Testis (tissue), 3 donors: ENCODE data around the gene UCMA. TPM values are rescaled to one million over a fixed set of nuclear protein-coding genes. Genes with fewer than 3 reads are reported as not detected.
"Not testable (repeated sequence)": the region's sequence is repeated elsewhere in the genome, so short reads cannot be mapped to it uniquely, and the experiment has no call there.

ENCODE experiments used
- DNase-seq: peaks from one replicate; pipeline ENCODE4 v3.0.0-alpha.2; 2019
- H3K27ac ChIP-seq, 2 donors: fragments of 200-600 bp; sonication (generic); one replicate each; pipeline ENCODE4 v1.5.1; 2019
- H3K27me3 ChIP-seq: fragments of 200-600 bp; sonication (generic); one replicate; pipeline ENCODE4 v1.5.1; 2019
- H3K36me3 ChIP-seq: fragments of 200-600 bp; sonication (generic); one replicate; pipeline ENCODE4 v1.5.1; 2017; ENCODE audit warnings: low read depth; ENCODE audit errors: missing control alignments
- H3K4me1 ChIP-seq: fragments of 200-600 bp; sonication (generic); one replicate; pipeline ENCODE4 v1.5.1; 2019
- H3K4me3 ChIP-seq, 2 donors: fragments of 200-600 bp; sonication (generic); one replicate each; pipeline ENCODE4 v1.5.1; 2017 to 2019
- H3K9me3 ChIP-seq: fragments of 200-600 bp; sonication (generic); one replicate; pipeline ENCODE4 v1.5.1; 2017
- CTCF ChIP-seq, 3 experiments: fragments of 450-650 bp in 2 of 3; fragments of 200-600 bp in 1 of 3; sonication (generic) in 1 of 3; IDR thresholded peaks; one replicate each; pipeline ENCODE4 v1.5.1; 2016 to 2019; ENCODE audit warnings: antibody characterized with exemption in 3 of 3, mild to moderate bottlenecking in 2 of 3, moderate library complexity in 1 of 3
- POLR2A ChIP-seq: fragments of 450-650 bp; IDR thresholded peaks from one replicate; pipeline ENCODE4 v1.6.1; 2017; ENCODE audit warnings: antibody characterized with exemption, mild to moderate bottlenecking, moderate library complexity
- WGBS, 2 donors: methylation state at CpG; one replicate each; pipeline ENCODE4 v1.1.5; 2018; 5-methylcytosine and 5-hydroxymethylcytosine counted together
- intact Hi-C: fragments of 100-400 bp; cut with DNase I; formaldehyde crosslinking; loops from one replicate; pipeline ENCODE4 v1.15.1; 2023; ENCODE audit warnings: low total_unique reads
- polyA plus RNA-seq: library from polyadenylated mRNA; stranded (reverse); fragments of 350-450 nt; fragmentation: Illumina TruSeq; extraction: RNeasy Lipid Tissue Mini Kit (QIAGEN cat#74804); gene quantifications from one replicate; pipeline ENCODE4 v1.2.3, GENCODE V29; 2014; ENCODE audit warnings: low read depth, low replicate concordance; ENCODE audit not compliant: insufficient read depth
- total RNA-seq, 2 donors: library from RNA; depleted of rRNA; stranded (reverse); fragments of >200 nt; gene quantifications; one replicate each; pipeline ENCODE4 v1.2.3, GENCODE V29; 2016

UCMA gene
- total and polyA plus RNA-seq, 3 donors from 2014 or later = 0.43 TPM; not detected in 2

- intact Hi-C loops = no loop called here
- Histone ChIP-seq H3K9me3 (no peaks in the 10 kb centered on the region), H3K4me1 (no peaks in the 10 kb centered on the region), H3K36me3 (no peaks in the 10 kb centered on the region), H3K4me3 (no peak overlapping the region), H3K27me3 (no peaks in the 10 kb centered on the region), H3K27ac (no peak overlapping the region)
- no peak for DNase-seq
- TF ChIP-seq CTCF (IDR thresholded peaks at IDR 0.05) = no peak
- TF ChIP-seq POLR2A = no peak
- 83 to 84% methylated on average over 15 to 16 of the region's 16 CpGs for WGBS, 2 donors
These were observed 4.3 kb upstream of the UCMA start for GRCh38 chr10:13238271-13239077.

GRCh38 chr10:13236638-13237037 lies 2.5 kb upstream of the UCMA start:
- Histone ChIP-seq H3K27me3 (no peaks in the 10 kb centered on the region), H3K36me3 (no peaks in the 10 kb centered on the region), H3K27ac (no peak overlapping the region), H3K4me3 (no peak overlapping the region), H3K4me1 (no peaks in the 10 kb centered on the region), H3K9me3 (no peaks in the 10 kb centered on the region)
- intact Hi-C loops = no loop called here
- TF ChIP-seq POLR2A (no peak), CTCF (IDR thresholded peaks at IDR 0.05) (no peak)
- 84 to 87% methylated on average over 8 of the region's 8 CpGs for WGBS, 2 donors
- no peak for DNase-seq

GRCh38 chr10:13234736-13235135 lies 562 bp upstream of the UCMA start:
- H3K9me3 ChIP-seq, H3K36me3 ChIP-seq, H3K27me3 ChIP-seq, H3K4me1 ChIP-seq, intact Hi-C loops, H3K27ac ChIP-seq, DNase-seq, H3K4me3 ChIP-seq: not testable (repeated sequence)
- 89 to 95% methylated on average over 13 of the region's 13 CpGs for WGBS, 2 donors

GRCh38 chr10:13233358-13233757 lies 816 bp downstream of the UCMA start:
- intact Hi-C loops = no loop called here
- 65 to 74% methylated on average over 14 of the region's 14 CpGs for WGBS, 2 donors
- no peaks in the 10 kb centered on the region for H3K36me3 ChIP-seq
- H3K27me3 ChIP-seq = no peaks in the 10 kb centered on the region
- no peaks in the 10 kb centered on the region for H3K4me1 ChIP-seq
- no peak overlapping the region for H3K4me3 ChIP-seq
- no peaks in the 10 kb centered on the region for H3K9me3 ChIP-seq
- no peak for TF ChIP-seq POLR2A
- no peak for TF ChIP-seq CTCF (IDR thresholded peaks at IDR 0.05)
- no peak overlapping the region for H3K27ac ChIP-seq
- DNase-seq = no peak

- WGBS, 2 donors = 88 to 90% methylated on average over 3 to 6 of the region's 6 CpGs
- intact Hi-C loops = no loop called here
These were observed 2.4 kb downstream of the UCMA start for GRCh38 chr10:13231808-13232207.

More at GRCh38 chr10:13231808-13232207, 2.4 kb downstream of the UCMA start:
- no peak overlapping the region for H3K4me3 ChIP-seq
- no peak overlapping the region for H3K27ac ChIP-seq
- TF ChIP-seq CTCF (IDR thresholded peaks at IDR 0.05) (no peak), POLR2A (no peak)
- H3K4me1 ChIP-seq = no peaks in the 10 kb centered on the region
- H3K36me3 ChIP-seq = no peaks in the 10 kb centered on the region
- no peaks in the 10 kb centered on the region for H3K9me3 ChIP-seq
- no peaks in the 10 kb centered on the region for H3K27me3 ChIP-seq
- no peak for DNase-seq
